ENCODE results near the gene BRINP3.

DNA sequence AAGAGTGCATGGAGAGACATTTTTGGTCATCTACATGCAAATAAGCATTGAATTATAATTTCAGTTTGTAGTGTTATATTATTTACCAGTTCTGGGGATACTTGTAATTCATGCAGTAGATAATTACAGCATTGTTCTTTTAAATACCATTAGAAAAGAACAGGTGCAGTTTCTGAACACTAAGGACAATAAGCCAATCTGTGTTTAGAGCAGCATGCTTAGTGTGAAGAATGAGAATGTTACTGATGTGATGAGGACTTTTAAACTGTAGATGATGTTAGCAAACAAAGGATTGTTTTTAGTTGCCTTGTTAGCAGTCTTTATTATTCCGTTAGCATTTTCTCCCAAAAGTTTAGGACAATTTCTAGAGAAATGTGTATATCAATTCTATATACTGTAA lies 348.3 kb downstream of the BRINP3 start:
- TF ChIP-seq, protein P1, sequence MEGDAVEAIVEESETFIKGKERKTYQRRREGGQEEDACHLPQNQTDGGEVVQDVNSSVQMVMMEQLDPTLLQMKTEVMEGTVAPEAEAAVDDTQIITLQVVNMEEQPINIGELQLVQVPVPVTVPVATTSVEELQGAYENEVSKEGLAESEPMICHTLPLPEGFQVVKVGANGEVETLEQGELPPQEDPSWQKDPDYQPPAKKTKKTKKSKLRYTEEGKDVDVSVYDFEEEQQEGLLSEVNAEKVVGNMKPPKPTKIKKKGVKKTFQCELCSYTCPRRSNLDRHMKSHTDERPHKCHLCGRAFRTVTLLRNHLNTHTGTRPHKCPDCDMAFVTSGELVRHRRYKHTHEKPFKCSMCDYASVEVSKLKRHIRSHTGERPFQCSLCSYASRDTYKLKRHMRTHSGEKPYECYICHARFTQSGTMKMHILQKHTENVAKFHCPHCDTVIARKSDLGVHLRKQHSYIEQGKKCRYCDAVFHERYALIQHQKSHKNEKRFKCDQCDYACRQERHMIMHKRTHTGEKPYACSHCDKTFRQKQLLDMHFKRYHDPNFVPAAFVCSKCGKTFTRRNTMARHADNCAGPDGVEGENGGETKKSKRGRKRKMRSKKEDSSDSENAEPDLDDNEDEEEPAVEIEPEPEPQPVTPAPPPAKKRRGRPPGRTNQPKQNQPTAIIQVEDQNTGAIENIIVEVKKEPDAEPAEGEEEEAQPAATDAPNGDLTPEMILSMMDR (IDR thresholded peaks at IDR 0.05; ENCODE audit: insufficient read depth, low read length, poor library complexity, severe bottlenecking), result no peak
- no peak for TF ChIP-seq EZH2phosphoT487 (conservative IDR thresholded peaks at IDR 0.05; ENCODE audit: low read length)

Measured in SU-DHL-6 (cell line).